Spleen (tissue), 11 donors: ENCODE data around the gene AMOTL1. TPM values are rescaled to one million over a fixed set of nuclear protein-coding genes. Genes with fewer than 3 reads are reported as not detected.
A peak's percentile ranks its signal among the peaks of the same experiment; 100 is the strongest.

Experiments used
- DNase-seq: peaks from one replicate; pipeline ENCODE4 v3.0.0-alpha.2; 2020
- H3K27ac ChIP-seq, 8 donors: fragments of 200-600 bp; sonication (generic) in 7 of 8; 1 replicate in 4 of 8; 2 replicates in 4 of 8; pipeline versions ENCODE4 v1.5.0 to v1.8.0; 2016 to 2021; ENCODE audit warnings: inconsistent platforms in 4 of 8, mild to moderate bottlenecking in 4 of 8, moderate library complexity in 1 of 8
- H3K27me3 ChIP-seq, 7 donors: fragments of 200-600 bp; sonication (generic) in 6 of 7; replicated peaks in 1 of 7; 1 replicate in 4 of 7; 2 replicates in 3 of 7; pipeline versions ENCODE4 v1.5.0 to v1.8.0; 2016 to 2021; ENCODE audit warnings: inconsistent platforms in 3 of 7, mild to moderate bottlenecking in 1 of 7
- H3K36me3 ChIP-seq, 6 donors: fragments of 200-600 bp; sonication (generic) in 5 of 6; 1 replicate in 4 of 6; 2 replicates in 2 of 6; pipeline versions ENCODE4 v1.5.0 to v1.8.0; 2016 to 2021; ENCODE audit warnings: inconsistent platforms in 2 of 6
- H3K4me1 ChIP-seq, 6 donors: fragments of 200-600 bp; sonication (generic) in 5 of 6; 1 replicate in 3 of 6; 2 replicates in 3 of 6; pipeline versions ENCODE4 v1.5.0 to v1.8.0; 2016 to 2021; ENCODE audit warnings: inconsistent platforms in 3 of 6
- H3K4me3 ChIP-seq, 8 donors: fragments of 200-600 bp; sonication (generic) in 7 of 8; 1 replicate in 4 of 8; 2 replicates in 4 of 8; pipeline versions ENCODE4 v1.5.0 to v1.8.0; 2016 to 2021; ENCODE audit warnings: inconsistent platforms in 4 of 8, mild to moderate bottlenecking in 4 of 8, moderate library complexity in 2 of 8
- H3K9me3 ChIP-seq, 8 donors: fragments of 200-600 bp; sonication (generic) in 7 of 8; 1 replicate in 4 of 8; 2 replicates in 4 of 8; pipeline versions ENCODE4 v1.5.0 to v1.8.0; 2016 to 2021; ENCODE audit warnings: inconsistent platforms in 4 of 8
- CTCF ChIP-seq, 11 experiments: fragments of 200-600 bp in 7 of 11; fragments of 450-650 bp in 4 of 11; sonication (generic) in 4 of 11; IDR thresholded peaks in 8 of 11; conservative IDR thresholded peaks in 3 of 11; 1 replicate in 7 of 11; 2 replicates in 4 of 11; pipeline versions ENCODE4 v1.4.0 to v1.8.0; 2016 to 2021; ENCODE audit warnings: antibody characterized with exemption in 11 of 11, inconsistent platforms in 4 of 11, mild to moderate bottlenecking in 1 of 11
- POLR2A ChIP-seq, 3 donors: fragments of 450-650 bp; IDR thresholded peaks; one replicate each; pipeline ENCODE4 v1.5.1; 2017; ENCODE audit warnings: antibody characterized with exemption in 3 of 3, mild to moderate bottlenecking in 1 of 3
- POLR2AphosphoS5 ChIP-seq, 3 donors: sonication (generic); formaldehyde crosslinking; IDR thresholded peaks; one replicate each; pipeline ENCODE4 v1.5.1; 2017; ENCODE audit warnings: antibody characterized with exemption in 3 of 3
- WGBS, 5 donors: extraction: QIAGEN DNeasy Blood & Tissue Kit in 3 of 5; methylation state at CpG; one replicate each; pipeline versions ENCODE4 v1.1.5 to v1.1.7; 2013 to 2018; 5-methylcytosine and 5-hydroxymethylcytosine counted together
- intact Hi-C: fragments of 100-400 bp; cut with DNase I; formaldehyde crosslinking; loops from one replicate; pipeline ENCODE4 v1.15.0; 2023; ENCODE audit warnings: low total_unique reads
- polyA plus RNA-seq, 3 donors: library from polyadenylated mRNA; stranded (reverse); fragments of 200-250 nt; gene quantifications; one replicate each; pipeline ENCODE4 v1.2.1, GENCODE V29; 2013
- total RNA-seq, 7 donors: library from RNA; depleted of rRNA in 3 of 7; stranded (reverse); fragments of >200 nt in 3 of 7; fragmentation: NEBNext Ultra II Directional in 4 of 7; extraction: Animal tissue kit (Norgen Biotek cat#: 25700) in 4 of 7; gene quantifications; one replicate each; pipeline versions ENCODE4 v1.1.0 to v1.2.1, GENCODE V29; 2016 to 2021
- donor health status: healthy with polysubstance abuse.
- donor health status: DM: no; HTN: no; CAD: no; lungs with moderate emphysema.
- donor health status: DM: no; HTN: no; CAD: no.
- donor health status: Bipolar disorder and iron deficiency.
- donor health status: healthy.
- donor health status: DM: no; HTN: no; CAD: no.
- donor health status: DM: yes; HTN: yes; CAD: no.

The AMOTL1 gene
- total and polyA plus RNA-seq, 10 donors = 1.4 to 43.9 (median 29.7) TPM

DNA sequence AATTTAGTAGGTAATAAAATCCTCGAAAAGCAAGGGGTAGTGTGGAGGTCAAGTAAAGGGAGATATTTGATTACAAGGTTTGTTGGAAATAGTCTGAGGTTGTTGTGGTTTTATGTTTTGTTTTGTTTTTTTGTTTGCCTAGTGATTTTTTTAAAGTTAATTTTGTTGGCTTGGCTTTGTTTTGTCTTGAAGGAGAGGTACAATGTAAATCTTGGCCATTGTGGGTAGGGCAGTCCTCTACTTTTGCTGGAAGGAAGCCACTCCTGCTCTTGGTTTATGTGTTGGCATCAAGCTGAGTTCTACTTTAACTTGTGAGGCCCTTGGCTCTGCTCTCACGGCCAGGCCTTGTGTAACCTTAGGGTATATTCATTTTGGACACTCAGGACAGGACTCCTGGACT, 3.2 kb downstream of the AMOTL1 start:
- H3K36me3 ChIP-seq = no peaks in the 10 kb centered on the region
- no peak for DNase-seq
- TF ChIP-seq POLR2AphosphoS5 (IDR thresholded peaks at IDR 0.05) (no peak), POLR2A (IDR thresholded peaks at IDR 0.05) (no peak), CTCF (IDR thresholded peaks at IDR 0.05 in 8 of 11, conservative IDR thresholded peaks at IDR 0.05 in 3 of 11) (no peak)
- WGBS, 5 donors = 71 to 90% (median 79%) methylated on average over 2 of the region's 2 CpGs
- H3K27ac ChIP-seq = peak overlapping the region in 1 of 8 donors; percentile 19
- H3K27me3 ChIP-seq = peaks cover 0 to 35% (median 15%) of the 10 kb centered on the region in 7 donors
- intact Hi-C loops = no loop called here
- peaks cover 7 to 56% (median 37%) of the 10 kb centered on the region in 6 donors for H3K4me1 ChIP-seq
- H3K9me3 ChIP-seq = no peaks in the 10 kb centered on the region
- no peak overlapping the region for H3K4me3 ChIP-seq

DNA sequence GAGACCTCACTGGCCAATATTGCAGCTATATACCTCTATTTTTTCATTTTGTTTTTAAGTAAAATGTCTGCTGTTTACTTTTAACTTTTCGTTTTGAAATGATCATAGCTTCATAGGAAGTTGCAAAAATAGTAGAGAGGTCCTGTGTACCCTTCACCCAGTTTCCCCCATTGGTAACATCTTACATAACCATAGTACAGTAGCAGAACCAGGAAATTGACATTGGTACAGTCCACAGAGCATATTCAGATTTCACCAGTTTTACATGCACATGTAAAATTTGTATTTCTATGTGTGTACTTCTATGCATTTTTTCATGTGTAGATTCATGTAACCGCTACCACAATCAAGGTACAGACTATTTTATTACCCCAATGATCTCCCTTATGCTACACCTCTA, 3.8 kb downstream of the AMOTL1 start:
- Histone ChIP-seq H3K4me1 (peaks cover 8 to 61% (median 38%) of the 10 kb centered on the region in 6 donors), H3K27me3 (peaks cover 0 to 33% (median 15%) of the 10 kb centered on the region in 7 donors), H3K27ac (peak overlapping the region in 1 of 8 donors; percentile 19), H3K4me3 (no peak overlapping the region), H3K9me3 (no peaks in the 10 kb centered on the region), H3K36me3 (no peaks in the 10 kb centered on the region)
- no peak for DNase-seq
- 61 to 83% (median 79%) methylated on average over 2 of the region's 2 CpGs for WGBS, 5 donors
- intact Hi-C loops = no loop called here
- TF ChIP-seq POLR2A (IDR thresholded peaks at IDR 0.05) (no peak), CTCF (IDR thresholded peaks at IDR 0.05 in 8 of 11, conservative IDR thresholded peaks at IDR 0.05 in 3 of 11) (no peak), POLR2AphosphoS5 (IDR thresholded peaks at IDR 0.05) (no peak)

GRCh38 chr11:94773842-94774241, 5.7 kb downstream of the AMOTL1 start:
- intact Hi-C loops = no loop called here
- Histone ChIP-seq H3K4me3 (no peak overlapping the region), H3K4me1 (peaks cover 7 to 51% (median 29%) of the 10 kb centered on the region in 6 donors), H3K27me3 (peaks cover 0 to 14% (median 5%) of the 10 kb centered on the region in 7 donors), H3K36me3 (no peaks in the 10 kb centered on the region), H3K27ac (no peak overlapping the region), H3K9me3 (no peaks in the 10 kb centered on the region)
- DNase-seq = no peak
- TF ChIP-seq POLR2AphosphoS5 (IDR thresholded peaks at IDR 0.05) = no peak
- TF ChIP-seq POLR2A (IDR thresholded peaks at IDR 0.05) = no peak
- TF ChIP-seq CTCF (IDR thresholded peaks at IDR 0.05 in 8 of 11, conservative IDR thresholded peaks at IDR 0.05 in 3 of 11) = no peak
- WGBS, 5 donors = 89 to 95% (median 92%) methylated on average over 8 of the region's 8 CpGs

DNA sequence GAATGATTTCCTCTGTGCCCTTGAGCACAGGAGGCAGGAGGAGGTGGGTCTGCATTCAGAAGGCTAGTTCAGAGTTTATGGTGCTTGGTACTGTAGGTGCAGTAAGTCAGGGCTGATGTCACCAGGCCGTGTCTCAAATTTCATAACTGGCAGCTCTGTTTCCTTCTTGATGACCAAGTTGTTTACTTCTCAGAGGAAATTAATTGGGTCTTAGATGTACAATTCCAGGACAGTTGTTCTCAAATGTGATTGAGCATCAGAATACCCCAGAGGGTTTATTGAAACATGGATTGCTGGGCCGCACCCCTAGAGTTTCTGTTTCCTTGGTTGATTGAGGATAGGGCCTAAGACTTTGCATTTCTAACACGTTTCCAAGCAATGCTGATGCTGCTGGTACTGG, 6.2 kb downstream of the AMOTL1 start:
- H3K4me3 ChIP-seq = no peak overlapping the region
- no peak for DNase-seq
- peaks cover 7 to 46% (median 23%) of the 10 kb centered on the region in 6 donors for H3K4me1 ChIP-seq
- no peaks in the 10 kb centered on the region for H3K36me3 ChIP-seq
- H3K9me3 ChIP-seq = no peaks in the 10 kb centered on the region
- intact Hi-C loops = no loop called here
- H3K27ac ChIP-seq = no peak overlapping the region
- WGBS, 5 donors = 67 to 89% (median 80%) methylated on average over 3 of the region's 3 CpGs
- H3K27me3 ChIP-seq = peaks cover 0 to 9% (median 0%) of the 10 kb centered on the region in 7 donors
- TF ChIP-seq POLR2AphosphoS5 (IDR thresholded peaks at IDR 0.05) = no peak
- no peak for TF ChIP-seq POLR2A (IDR thresholded peaks at IDR 0.05)
- TF ChIP-seq CTCF (IDR thresholded peaks at IDR 0.05 in 8 of 11, conservative IDR thresholded peaks at IDR 0.05 in 3 of 11) = no peak
